GM19238 (cell line): ENCODE data around the gene HSFY1.
"Not testable (repeated sequence)": the region's sequence is repeated elsewhere in the genome, so short reads cannot be mapped to it uniquely, and the experiment has no call there.

Experiments used
- DNase-seq: peaks from one replicate; pipeline ENCODE4 v3.0.0; 2011; ENCODE audit warnings: low spot score; ENCODE audit not compliant: insufficient read length

HSFY1 gene, protein sequence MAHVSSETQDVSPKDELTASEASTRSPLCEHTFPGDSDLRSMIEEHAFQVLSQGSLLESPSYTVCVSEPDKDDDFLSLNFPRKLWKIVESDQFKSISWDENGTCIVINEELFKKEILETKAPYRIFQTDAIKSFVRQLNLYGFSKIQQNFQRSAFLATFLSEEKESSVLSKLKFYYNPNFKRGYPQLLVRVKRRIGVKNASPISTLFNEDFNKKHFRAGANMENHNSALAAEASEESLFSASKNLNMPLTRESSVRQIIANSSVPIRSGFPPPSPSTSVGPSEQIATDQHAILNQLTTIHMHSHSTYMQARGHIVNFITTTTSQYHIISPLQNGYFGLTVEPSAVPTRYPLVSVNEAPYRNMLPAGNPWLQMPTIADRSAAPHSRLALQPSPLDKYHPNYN

DNA sequence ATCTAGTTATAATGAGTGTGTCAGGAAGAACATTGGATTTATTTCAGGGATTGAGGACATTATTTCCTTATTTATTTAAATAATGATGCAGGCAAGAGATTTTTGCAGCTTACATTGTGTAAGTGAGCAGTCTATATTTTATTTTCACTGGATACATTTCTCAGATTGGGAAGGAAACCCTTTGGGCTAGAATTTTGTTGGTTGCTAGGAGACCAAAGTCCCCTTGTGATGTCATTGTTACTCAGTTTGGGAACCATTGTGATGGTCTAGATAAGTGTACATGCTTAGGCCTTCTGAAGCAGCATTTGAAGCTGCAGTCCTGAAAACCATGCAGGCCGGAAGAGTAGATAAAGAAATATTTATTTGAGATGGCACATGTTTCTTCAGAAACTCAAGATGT is at the start of gene HSFY1:
HSFY1 (plus strand) TSS at position 301 of the 400 bp plus-strand sequence; CDS start at position 369, 68 bp downstream.
- not testable (repeated sequence) for DNase-seq

DNA sequence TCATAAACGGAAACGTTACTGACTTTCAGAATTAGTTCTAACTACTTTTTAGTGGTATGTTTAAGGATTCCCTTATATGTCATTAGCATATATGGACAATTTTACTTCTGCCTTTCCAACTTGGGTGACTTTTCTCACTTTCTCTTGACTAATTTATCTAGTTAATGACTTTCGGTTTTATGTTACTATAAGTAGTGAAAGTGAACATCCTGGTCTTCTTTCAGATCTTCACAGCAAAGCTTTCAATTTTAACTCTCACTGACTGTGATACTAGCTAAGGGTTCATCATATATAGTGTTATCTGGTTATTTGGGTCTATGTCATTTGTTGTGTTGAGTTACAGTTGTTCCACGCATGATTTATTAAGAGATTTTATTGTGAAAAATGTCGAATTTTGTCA is 42.3 kb upstream of the HSFY1 start:
- not testable (repeated sequence) for DNase-seq

DNA sequence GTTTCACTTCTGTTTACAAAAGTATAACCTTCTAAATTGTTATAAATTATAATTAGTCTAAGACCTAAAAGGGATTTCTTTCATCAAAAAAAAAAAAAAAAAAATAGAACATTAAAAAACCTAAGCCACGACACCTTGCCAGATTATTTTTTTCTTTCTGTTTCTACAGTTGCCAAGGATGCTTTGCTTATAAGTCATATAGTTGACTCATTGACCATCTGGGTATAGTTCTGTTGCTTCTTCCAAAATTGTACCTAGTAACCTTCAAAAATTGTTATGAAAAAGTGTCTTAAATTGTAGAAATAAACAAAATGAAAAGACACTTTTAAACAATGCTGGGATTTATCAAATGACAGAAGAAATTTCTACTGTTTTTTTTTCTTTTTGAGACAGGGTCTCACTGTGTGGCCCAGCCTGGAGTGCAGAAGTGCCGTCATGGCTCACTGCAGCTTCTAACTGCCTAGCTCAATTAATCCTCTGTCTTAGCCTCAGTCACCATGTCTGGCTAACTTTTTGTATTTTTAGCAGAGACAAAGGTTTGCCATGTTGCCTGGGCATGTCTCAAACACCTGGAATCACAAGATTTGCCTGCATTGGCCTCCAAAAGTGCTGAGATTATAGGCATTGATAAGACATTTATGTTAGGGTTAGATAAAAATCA is 15.4 kb upstream of the HSFY1 start:
- DNase-seq, result not testable (repeated sequence)

DNA sequence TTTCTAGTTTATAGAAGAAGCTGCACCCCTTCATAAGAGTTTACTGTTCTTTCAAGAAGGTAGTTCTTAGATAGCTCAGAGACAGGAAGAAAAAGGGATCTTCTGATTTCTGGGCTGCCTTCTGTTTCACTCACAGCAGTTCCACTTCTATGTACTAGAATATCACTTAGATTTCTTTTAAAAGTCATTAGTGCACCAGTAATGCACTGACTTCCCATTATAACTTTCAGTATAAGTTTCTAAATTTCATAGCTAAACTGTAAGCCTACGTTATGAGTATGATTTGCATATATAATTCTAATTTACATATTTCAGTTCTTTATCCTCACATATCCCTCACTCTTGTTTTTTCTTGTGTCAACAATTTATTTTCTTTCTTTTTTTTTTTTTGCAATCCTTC is 7.6 kb upstream of the HSFY1 start:
- not testable (repeated sequence) for DNase-seq

DNA sequence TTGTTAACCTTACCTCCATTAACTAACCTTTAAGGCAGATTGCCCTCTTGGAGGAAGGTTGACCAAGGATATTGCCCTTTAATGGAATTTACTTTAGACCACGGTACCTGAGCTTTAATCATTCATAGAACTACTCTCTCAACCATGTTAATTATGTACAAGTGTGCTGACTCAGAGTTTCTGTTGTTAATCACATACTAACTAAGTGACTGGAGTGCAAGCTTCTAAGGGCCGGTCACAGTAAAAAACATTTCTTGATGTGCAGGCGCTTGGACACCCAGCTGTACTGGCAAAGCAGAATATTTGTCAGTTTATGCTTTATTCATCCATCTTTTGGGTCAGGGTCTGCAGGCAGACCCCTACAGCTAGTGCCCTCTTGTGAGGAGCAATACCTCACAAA is 6.6 kb downstream of the HSFY1 start:
- not testable (repeated sequence) for DNase-seq

DNA sequence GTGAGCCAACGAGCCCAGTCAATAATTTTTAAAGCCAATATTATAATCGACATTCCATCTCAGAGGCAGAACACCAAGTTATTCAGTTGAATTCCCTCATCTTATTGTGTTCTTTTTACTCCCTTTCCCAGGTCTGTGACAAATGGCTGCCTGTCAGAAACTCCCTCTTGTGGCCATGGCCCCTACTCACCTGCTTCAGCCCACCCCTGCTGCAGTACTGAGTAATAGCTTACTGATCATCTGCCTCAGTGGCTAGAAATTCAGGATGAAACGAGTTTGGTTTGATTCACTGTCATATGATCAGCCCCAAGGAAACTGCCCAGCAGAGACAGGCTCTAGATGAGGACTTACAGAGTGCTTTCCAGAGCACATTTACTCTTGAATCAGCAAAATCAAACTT is 19.4 kb downstream of the HSFY1 start:
- DNase-seq, result not testable (repeated sequence)
